CD4-positive, alpha-beta T cell (primary cell): Measurements from ENCODE around the gene SNX19. TPM values are rescaled to one million over a fixed set of nuclear protein-coding genes. Genes with fewer than 3 reads are reported as not detected.

ENCODE experiments used
- ATAC-seq: fragments of 200-7000 bp; cut with Tn5 transposase; one replicate; pipeline ENCODE4 v1.10.0; 2022; ENCODE audit warnings: mild to moderate bottlenecking; ENCODE audit not compliant: poor library complexity
- CTCF ChIA-PET: fragments of 350-600 bp; sonication (Branson Sonifier 250); formaldehyde crosslinking; loops from one replicate; lab custom pipeline; 2021; ENCODE audit warnings: antibody characterized with exemption, inconsistent platforms; lab: Charles Lee
- POLR2A ChIA-PET: fragments of 350-600 bp; sonication (Branson Sonifier 250); formaldehyde crosslinking; loops from one replicate; lab custom pipeline; 2021; ENCODE audit warnings: antibody characterized with exemption, inconsistent platforms; lab: Charles Lee
- DNase-seq, 14 experiments: peaks; one replicate each; pipeline ENCODE4 v3.0.0-alpha.2; 2013 to 2020; ENCODE audit warnings: mixed read lengths in 2 of 14
- H3K27ac ChIP-seq, 2 donors: one replicate each; pipeline versions ENCODE4 v1.5.1 to v1.7.0; 2013; ENCODE audit warnings: low read length in 2 of 2, low read depth in 1 of 2, mild to moderate bottlenecking in 1 of 2
- H3K27me3 ChIP-seq, 2 experiments: 1 replicate in 1 of 2; 2 replicates in 1 of 2; pipeline versions ENCODE4 v1.6.1 to v1.7.0; 2013; ENCODE audit warnings: low read length in 2 of 2, control low read depth in 1 of 2, mild to moderate bottlenecking in 1 of 2, moderate library complexity in 1 of 2; ENCODE audit not compliant: insufficient read depth in 2 of 2, control insufficient read depth in 1 of 2
- H3K36me3 ChIP-seq: one replicate; pipeline ENCODE4 v1.6.1; 2013; ENCODE audit warnings: low read length, control low read depth; ENCODE audit not compliant: insufficient read depth
- H3K4me1 ChIP-seq: one replicate; pipeline ENCODE4 v1.6.1; 2013; ENCODE audit warnings: low read length, control low read depth; ENCODE audit not compliant: insufficient read depth
- H3K4me3 ChIP-seq: one replicate; pipeline ENCODE4 v1.5.1; 2013; ENCODE audit warnings: mild to moderate bottlenecking, low read length, moderate library complexity
- H3K9me3 ChIP-seq, 2 experiments: 1 replicate in 1 of 2; 2 replicates in 1 of 2; pipeline versions ENCODE4 v1.6.1 to v1.7.0; 2013; ENCODE audit warnings: low read length in 2 of 2, mild to moderate bottlenecking in 2 of 2, control low read depth in 1 of 2, moderate library complexity in 1 of 2; ENCODE audit not compliant: control insufficient read depth in 1 of 2, insufficient read depth in 1 of 2
- H3K27ac Mint-ChIP-seq: one replicate; pipeline ENCODE4 v1.8.0; 2020; ENCODE audit warnings: mixed read lengths
- H3K27me3 Mint-ChIP-seq: one replicate; pipeline ENCODE4 v1.8.0; 2021; ENCODE audit warnings: mixed read lengths
- H3K36me3 Mint-ChIP-seq: one replicate; pipeline ENCODE4 v1.8.0; 2021; ENCODE audit warnings: low read depth, mixed read lengths
- H3K4me1 Mint-ChIP-seq: one replicate; pipeline ENCODE4 v1.8.0; 2021; ENCODE audit warnings: low read depth, mixed read lengths
- H3K4me3 Mint-ChIP-seq: one replicate; pipeline ENCODE4 v1.8.0; 2020; ENCODE audit warnings: mild to moderate bottlenecking, mixed read lengths
- H3K9me3 Mint-ChIP-seq: one replicate; pipeline ENCODE4 v1.8.0; 2020; ENCODE audit warnings: mixed read lengths
- CTCF ChIP-seq: fragments of 200-600 bp; IDR thresholded peaks from one replicate; pipeline ENCODE4 v1.8.0; 2022; ENCODE audit warnings: antibody characterized with exemption, mild to moderate bottlenecking
- intact Hi-C, 2 experiments: fragments of 100-400 bp; cut with DNase I in 1 of 2; cut with micrococcal nuclease in 1 of 2; formaldehyde crosslinking; loops; one replicate each; pipeline versions ENCODE4 v1.15.1 to v1.9.0; 2023 to 2025; cut with DNase I, micrococcal nuclease
- total RNA-seq, 174 experiments: library from RNA in 2 of 174; stranded (reverse) in 2 of 174; gene quantifications; one replicate each; pipeline ENCODE4 v1.2.3 and lab custom pipeline; 2021 to 2026

The SNX19 gene
- total RNA-seq, 2 experiments from 2014 or later = 41.2 to 43.8 TPM

- no peak for TF ChIP-seq CTCF
- intact Hi-C loops = no loop called here
- no peak overlapping the region for H3K4me3 Mint-ChIP-seq
- no peak overlapping the region for H3K27ac ChIP-seq
- H3K36me3 Mint-ChIP-seq = no peaks in the 10 kb centered on the region
- ChIA-PET CTCF (no interaction called here), POLR2A (no interaction called here)
- no peaks in the 10 kb centered on the region for H3K4me1 ChIP-seq
- peaks cover 0 to 4% of the 10 kb centered on the region in 2 experiments for H3K27me3 ChIP-seq
- no peaks in the 10 kb centered on the region for H3K36me3 ChIP-seq
- H3K9me3 Mint-ChIP-seq = peaks cover 2% of the 10 kb centered on the region
- H3K4me3 ChIP-seq = no peak overlapping the region
- peaks cover 10% of the 10 kb centered on the region for H3K27me3 Mint-ChIP-seq
- no peaks in the 10 kb centered on the region for H3K4me1 Mint-ChIP-seq
- no peaks in the 10 kb centered on the region for H3K9me3 ChIP-seq
- ATAC-seq (no peak), DNase-seq (no peak)
- H3K27ac Mint-ChIP-seq = no peak overlapping the region
Measured at GRCh38 chr11:130831506-130831905, 84.8 kb downstream of the SNX19 start.

GRCh38 chr11:130830566-130830965 is 85.7 kb downstream of the SNX19 start:
- Mint-ChIP-seq H3K27me3 (peaks cover 13% of the 10 kb centered on the region), H3K4me3 (no peak overlapping the region), H3K9me3 (peaks cover 2% of the 10 kb centered on the region), H3K27ac (no peak overlapping the region), H3K4me1 (no peaks in the 10 kb centered on the region), H3K36me3 (no peaks in the 10 kb centered on the region)
- peaks cover 0 to 4% of the 10 kb centered on the region in 2 experiments for H3K27me3 ChIP-seq
- DNase-seq = no peak
- H3K36me3 ChIP-seq = no peaks in the 10 kb centered on the region
- intact Hi-C loops = no loop called here
- no peak overlapping the region for H3K4me3 ChIP-seq
- ChIA-PET POLR2A (no interaction called here), CTCF (interaction anchor here (0.7 kb wide), 1 partner anchor 538 kb away, joined by 4 read pairs; no protein-coding TSS in a partner anchor)
- no peak for ATAC-seq
- no peaks in the 10 kb centered on the region for H3K9me3 ChIP-seq
- no peak for TF ChIP-seq CTCF
- H3K4me1 ChIP-seq = no peaks in the 10 kb centered on the region
- no peak overlapping the region for H3K27ac ChIP-seq

- Histone ChIP-seq H3K4me3 (no peak overlapping the region), H3K27ac (no peak overlapping the region), H3K9me3 (no peaks in the 10 kb centered on the region), H3K36me3 (no peaks in the 10 kb centered on the region), H3K4me1 (no peaks in the 10 kb centered on the region), H3K27me3 (peaks cover 0 to 4% of the 10 kb centered on the region in 2 experiments)
- Mint-ChIP-seq H3K4me3 (no peak overlapping the region), H3K27ac (no peak overlapping the region), H3K4me1 (no peaks in the 10 kb centered on the region), H3K9me3 (peaks cover 2% of the 10 kb centered on the region), H3K36me3 (no peaks in the 10 kb centered on the region), H3K27me3 (peaks cover 12% of the 10 kb centered on the region)
- no peak for TF ChIP-seq CTCF
- ChIA-PET POLR2A (no interaction called here), CTCF (interaction anchor here (0.7 kb wide), 1 partner anchor 537 kb away, joined by 4 read pairs; no protein-coding TSS in a partner anchor)
- no peak for DNase-seq
- intact Hi-C loops = no loop called here
- ATAC-seq = no peak
Measured at GRCh38 chr11:130829920-130830511, 86.3 kb downstream of the SNX19 start.
